Transverse colon (tissue), 4 donors: Measurements from ENCODE around the gene PILRA.
"Not testable (repeated sequence)": the region's sequence is repeated elsewhere in the genome, so short reads cannot be mapped to it uniquely, and the experiment has no call there.

ENCODE experiments used
- CTCF ChIP-seq, 5 experiments: fragments of 200-600 bp in 3 of 5; fragments of 450-650 bp in 2 of 5; sonication (generic) in 3 of 5; IDR thresholded peaks; 1 replicate in 2 of 5; 2 replicates in 3 of 5; pipeline ENCODE4 v1.5.1; 2016 to 2017; ENCODE audit warnings: antibody characterized with exemption in 5 of 5, inconsistent platforms in 3 of 5, mild to moderate bottlenecking in 2 of 5, moderate library complexity in 1 of 5
- POLR2A ChIP-seq: fragments of 450-650 bp; IDR thresholded peaks from one replicate; pipeline ENCODE4 v1.6.1; 2016; ENCODE audit warnings: antibody characterized with exemption, mild to moderate bottlenecking, moderate library complexity
- POLR2AphosphoS5 ChIP-seq, 3 donors: sonication (generic); formaldehyde crosslinking; IDR thresholded peaks; one replicate each; pipeline ENCODE4 v1.6.1; 2016; ENCODE audit warnings: antibody characterized with exemption in 3 of 3

- TF ChIP-seq POLR2A; CTCF (IDR thresholded peaks at IDR 0.05); POLR2AphosphoS5 (IDR thresholded peaks at IDR 0.05): not testable (repeated sequence)
Observed at GRCh38 chr7:100381531-100382233, 8.4 kb downstream of the PILRA start.
